ENCODE data around the gene XRN2. TPM values are rescaled to one million over a fixed set of nuclear protein-coding genes. Genes with fewer than 3 reads are reported as not detected.

XRN2 gene
- total RNA-seq, 1 experiment from 2014 or later = 118 TPM

GRCh38 chr20:21265261-21266190 is 37.6 kb upstream of the XRN2 start (continued):
- no peak for TF ChIP-seq PRDM15 (CRISPR knock-in tag; IDR thresholded peaks at IDR 0.05)
- TF ChIP-seq SP1 (CRISPR knock-in tag; conservative IDR thresholded peaks at IDR 0.05) = no peak
- no peak for TF ChIP-seq ATF3 (CRISPR knock-in tag; conservative IDR thresholded peaks at IDR 0.05)
- TF ChIP-seq SOX15 (CRISPR knock-in tag; IDR thresholded peaks at IDR 0.05) = no peak
- no peak for TF ChIP-seq KAT7 (CRISPR knock-in tag; IDR thresholded peaks at IDR 0.05; ENCODE audit: borderline replicate concordance)

- no peak overlapping the region for H3K27ac Mint-ChIP-seq
- peaks cover 5% of the 10 kb centered on the region; the same call in 1 of the 2 replicates for H3K36me3 Mint-ChIP-seq
- 0 out of 2 replicates have a peak, but pooled peaks cover 3% of the 10 kb centered on the region for H3K4me1 Mint-ChIP-seq
- ATAC-seq (no peak), DNase-seq (ENCODE audit: low spot score) (no peak)
- no peak overlapping the region for H3K4me3 Mint-ChIP-seq
- no peaks in the 10 kb centered on the region; the same call in 1 of the 2 replicates for H3K27me3 Mint-ChIP-seq (ENCODE audit: low read depth)
- TF ChIP-seq AFF4 (CRISPR knock-in tag; IDR thresholded peaks at IDR 0.05; ENCODE audit: borderline replicate concordance) = no peak
- no peak for TF ChIP-seq FOXP1 (CRISPR knock-in tag; IDR thresholded peaks at IDR 0.05; ENCODE audit: borderline replicate concordance)
- no peak for TF ChIP-seq RORB (CRISPR knock-in tag; IDR thresholded peaks at IDR 0.05)
- no peak for TF ChIP-seq ESRRA (CRISPR knock-in tag; IDR thresholded peaks at IDR 0.05; ENCODE audit: borderline replicate concordance)
- TF ChIP-seq FOXK1 (CRISPR knock-in tag; IDR thresholded peaks at IDR 0.05) = no peak
- TF ChIP-seq ELF4 (CRISPR knock-in tag; IDR thresholded peaks at IDR 0.05; ENCODE audit: low read depth) = no peak
- TF ChIP-seq RELA (CRISPR knock-in tag; IDR thresholded peaks at IDR 0.05; ENCODE audit: borderline replicate concordance) = no peak
- TF ChIP-seq CDX4 (CRISPR knock-in tag; IDR thresholded peaks at IDR 0.05; ENCODE audit: borderline replicate concordance) = no peak
- TF ChIP-seq ZNF396 (CRISPR knock-in tag; IDR thresholded peaks at IDR 0.05; ENCODE audit: borderline replicate concordance) = no peak
- TF ChIP-seq STAT6 (CRISPR knock-in tag; conservative IDR thresholded peaks at IDR 0.05; ENCODE audit: low read depth) = no peak
- ChIA-PET CTCF (interaction anchor here (1.3 to 1.7 kb wide), 2 partner anchors 31 to 255 kb away, joined by 4 to 5 read pairs; no protein-coding TSS in a partner anchor), POLR2A (no interaction called here)
- peaks cover 17% of the 10 kb centered on the region for H3K9me3 Mint-ChIP-seq
Observed at GRCh38 chr20:21266191-21266536, 37.0 kb upstream of the XRN2 start.
